AG10803 (cell line): ENCODE measurements around the gene RGS2.

Experiments
- DNase-seq: peaks from one replicate; pipeline ENCODE4 v3.0.0; 2010; ENCODE audit warnings: low read depth
- H3K4me3 ChIP-seq: 2 replicates; pipeline ENCODE4 v1.5.1; 2011; ENCODE audit warnings: mild to moderate bottlenecking, low read length, control low read depth
- TF ChIP-seq, protein P1 (sequence below): conservative IDR thresholded peaks from 2 replicates; pipeline ENCODE4 v1.5.1; 2011; ENCODE audit warnings: mild to moderate bottlenecking, low read length, control low read depth, inconsistent platforms

The RGS2 gene

DNA sequence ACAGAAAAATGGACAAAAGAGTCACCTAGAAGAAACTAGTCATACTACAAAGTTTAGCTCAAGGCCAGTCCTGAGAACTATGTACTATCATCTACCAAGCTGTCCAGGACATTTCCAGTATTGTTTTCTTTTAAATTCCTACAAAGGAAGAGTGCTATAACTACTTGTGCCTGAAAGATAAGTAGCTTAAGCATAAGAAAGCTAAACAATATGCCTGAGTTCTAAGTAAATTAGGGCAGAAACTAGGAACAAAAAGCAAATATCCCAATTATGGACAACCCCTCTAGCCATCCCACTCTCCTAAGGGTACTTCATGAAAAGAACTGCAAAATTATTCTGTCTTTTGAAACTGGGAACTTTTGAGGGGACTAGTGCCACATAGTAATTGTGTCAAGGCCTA is 5.3 kb upstream of the RGS2 start:
- no peak for DNase-seq
- TF ChIP-seq, protein P1, sequence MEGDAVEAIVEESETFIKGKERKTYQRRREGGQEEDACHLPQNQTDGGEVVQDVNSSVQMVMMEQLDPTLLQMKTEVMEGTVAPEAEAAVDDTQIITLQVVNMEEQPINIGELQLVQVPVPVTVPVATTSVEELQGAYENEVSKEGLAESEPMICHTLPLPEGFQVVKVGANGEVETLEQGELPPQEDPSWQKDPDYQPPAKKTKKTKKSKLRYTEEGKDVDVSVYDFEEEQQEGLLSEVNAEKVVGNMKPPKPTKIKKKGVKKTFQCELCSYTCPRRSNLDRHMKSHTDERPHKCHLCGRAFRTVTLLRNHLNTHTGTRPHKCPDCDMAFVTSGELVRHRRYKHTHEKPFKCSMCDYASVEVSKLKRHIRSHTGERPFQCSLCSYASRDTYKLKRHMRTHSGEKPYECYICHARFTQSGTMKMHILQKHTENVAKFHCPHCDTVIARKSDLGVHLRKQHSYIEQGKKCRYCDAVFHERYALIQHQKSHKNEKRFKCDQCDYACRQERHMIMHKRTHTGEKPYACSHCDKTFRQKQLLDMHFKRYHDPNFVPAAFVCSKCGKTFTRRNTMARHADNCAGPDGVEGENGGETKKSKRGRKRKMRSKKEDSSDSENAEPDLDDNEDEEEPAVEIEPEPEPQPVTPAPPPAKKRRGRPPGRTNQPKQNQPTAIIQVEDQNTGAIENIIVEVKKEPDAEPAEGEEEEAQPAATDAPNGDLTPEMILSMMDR = no peak
- H3K4me3 ChIP-seq = no peak overlapping the region

GRCh38 chr1:192805832-192806323 is 3.0 kb upstream of the RGS2 start:
- TF ChIP-seq, protein P1 = peak; percentile 75
- peak; percentile 94 for DNase-seq
- H3K4me3 ChIP-seq = no peak overlapping the region

DNA sequence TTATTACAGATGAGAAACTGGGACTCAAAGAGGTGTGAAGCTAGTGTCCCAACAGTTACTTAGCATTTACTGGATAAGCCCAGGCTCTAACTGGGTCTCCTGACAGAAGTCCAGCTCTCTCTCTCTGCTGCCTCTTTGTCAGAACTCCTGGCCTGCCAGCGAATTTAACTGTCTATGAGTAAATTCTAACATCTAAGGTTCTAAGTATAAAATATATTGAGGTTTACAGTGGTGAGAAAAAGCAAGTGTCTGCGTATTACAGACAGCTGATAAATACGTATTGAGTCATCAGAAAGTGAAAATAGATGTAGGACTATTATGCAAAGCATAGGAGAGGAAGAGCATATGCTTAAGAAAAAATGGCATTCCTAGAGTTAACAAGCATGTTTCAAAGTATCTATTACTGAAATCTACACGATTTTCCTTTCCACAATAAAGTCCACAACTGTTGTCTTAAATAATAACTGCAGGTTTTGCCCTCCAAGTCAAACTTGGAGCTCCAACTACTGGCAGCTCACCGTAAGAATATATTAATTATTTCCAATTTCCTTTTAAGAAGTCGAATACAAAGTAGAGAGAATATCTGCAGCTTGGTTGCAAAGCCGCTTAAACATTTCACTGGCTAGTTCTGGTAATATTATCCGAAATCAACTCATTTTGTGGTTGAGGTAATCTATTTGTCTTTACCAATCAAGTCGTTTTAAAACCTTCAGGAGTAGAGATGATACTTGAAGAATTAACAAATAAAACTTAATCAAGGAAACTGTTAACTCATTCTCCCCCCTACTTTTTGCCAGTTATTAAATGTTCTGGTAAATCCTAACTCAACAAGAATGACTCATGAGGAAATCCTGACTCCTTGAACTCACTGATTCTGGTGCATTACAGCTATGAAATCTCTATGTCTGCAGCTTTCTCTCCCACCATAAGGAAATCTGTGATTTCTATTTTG is 1.4 kb upstream of the RGS2 start:
- TF ChIP-seq, protein P1 = peak; percentile 39
- H3K4me3 ChIP-seq = peak overlapping the region; percentile 94
- peak; percentile 29 for DNase-seq

GRCh38 chr1:192808163-192808517 is 699 bp upstream of the RGS2 start:
- TF ChIP-seq, protein P1 = no peak
- no peak for DNase-seq
- peak overlapping the region; percentile 94 for H3K4me3 ChIP-seq

- H3K4me3 ChIP-seq = peak overlapping the region; percentile 94
- DNase-seq = peak; percentile 38
- TF ChIP-seq, protein P1 = no peak
These were observed 741 bp downstream of the RGS2 start for GRCh38 chr1:192809307-192810252.

GRCh38 chr1:192810253-192810880 is 1.5 kb downstream of the RGS2 start:
- H3K4me3 ChIP-seq = no peak overlapping the region
- TF ChIP-seq, protein P1 = no peak
- DNase-seq = no peak
